Esophagus squamous epithelium (tissue), 4 donors: ENCODE results near the gene CDK16.

Source experiments
- POLR2A ChIP-seq, 4 donors: fragments of 450-650 bp; IDR thresholded peaks; one replicate each; pipeline ENCODE4 v1.6.1; 2017; ENCODE audit warnings: antibody characterized with exemption in 4 of 4, mild to moderate bottlenecking in 4 of 4, moderate library complexity in 3 of 4
- TF ChIP-seq, protein P1 (sequence below), 6 experiments: fragments of 450-650 bp in 4 of 6; fragments of 200-600 bp in 2 of 6; sonication (generic) in 2 of 6; IDR thresholded peaks; one replicate each; pipeline ENCODE4 v1.5.1; 2016 to 2019; ENCODE audit warnings: antibody characterized with exemption in 6 of 6, mild to moderate bottlenecking in 4 of 6, moderate library complexity in 4 of 6

DNA sequence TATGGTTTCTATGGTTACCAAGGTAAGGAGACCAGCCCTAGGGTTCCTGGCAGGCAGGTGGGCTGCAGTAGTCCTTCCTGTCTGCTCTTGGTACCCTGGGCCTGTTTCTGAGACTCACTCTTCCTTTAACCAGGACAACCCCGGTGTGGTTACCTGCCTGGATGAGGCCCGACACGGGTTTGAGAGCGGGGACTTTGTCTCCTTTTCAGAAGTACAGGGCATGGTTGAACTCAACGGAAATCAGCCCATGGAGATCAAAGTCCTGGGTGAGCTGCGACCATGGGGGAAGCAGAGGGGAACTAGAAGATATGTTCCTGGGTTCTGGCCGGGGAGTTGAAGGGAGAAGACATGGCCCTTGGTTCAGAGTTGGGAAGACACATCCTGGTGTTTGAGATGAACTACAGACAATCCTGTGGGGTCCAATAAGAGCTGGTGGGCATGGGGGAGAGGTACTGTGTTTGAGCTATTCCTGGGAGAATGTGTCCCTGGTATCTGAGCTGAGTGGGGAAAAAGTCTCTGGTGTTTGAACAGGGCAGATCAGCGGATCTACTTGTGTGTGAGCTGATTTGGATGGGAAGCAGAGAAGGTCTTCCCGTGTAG, 17.0 kb upstream of the CDK16 start:
- TF ChIP-seq, protein P1, sequence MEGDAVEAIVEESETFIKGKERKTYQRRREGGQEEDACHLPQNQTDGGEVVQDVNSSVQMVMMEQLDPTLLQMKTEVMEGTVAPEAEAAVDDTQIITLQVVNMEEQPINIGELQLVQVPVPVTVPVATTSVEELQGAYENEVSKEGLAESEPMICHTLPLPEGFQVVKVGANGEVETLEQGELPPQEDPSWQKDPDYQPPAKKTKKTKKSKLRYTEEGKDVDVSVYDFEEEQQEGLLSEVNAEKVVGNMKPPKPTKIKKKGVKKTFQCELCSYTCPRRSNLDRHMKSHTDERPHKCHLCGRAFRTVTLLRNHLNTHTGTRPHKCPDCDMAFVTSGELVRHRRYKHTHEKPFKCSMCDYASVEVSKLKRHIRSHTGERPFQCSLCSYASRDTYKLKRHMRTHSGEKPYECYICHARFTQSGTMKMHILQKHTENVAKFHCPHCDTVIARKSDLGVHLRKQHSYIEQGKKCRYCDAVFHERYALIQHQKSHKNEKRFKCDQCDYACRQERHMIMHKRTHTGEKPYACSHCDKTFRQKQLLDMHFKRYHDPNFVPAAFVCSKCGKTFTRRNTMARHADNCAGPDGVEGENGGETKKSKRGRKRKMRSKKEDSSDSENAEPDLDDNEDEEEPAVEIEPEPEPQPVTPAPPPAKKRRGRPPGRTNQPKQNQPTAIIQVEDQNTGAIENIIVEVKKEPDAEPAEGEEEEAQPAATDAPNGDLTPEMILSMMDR (IDR thresholded peaks at IDR 0.05): no peak
- no peak for TF ChIP-seq POLR2A (IDR thresholded peaks at IDR 0.05)
